MM.1S (cell line): Measurements from ENCODE around the gene ZFPL1.

ENCODE experiments used
- DNase-seq: peaks from one replicate; pipeline ENCODE4 v3.0.0-alpha.2; 2015
- H2AFZ ChIP-seq: fragments of 300-600 bp; sonication (generic); 2 replicates; pipeline ENCODE4 v1.6.0; 2016; ENCODE audit warnings: antibody characterized with exemption, low read length
- H3F3A ChIP-seq: fragments of 300-600 bp; sonication (generic); 2 replicates; pipeline ENCODE4 v1.6.1; 2016; ENCODE audit warnings: mild to moderate bottlenecking, antibody characterized with exemption, low read length, moderate library complexity, mixed read lengths; ENCODE audit not compliant: insufficient read depth
- H3K27ac ChIP-seq: fragments of 300-600 bp; sonication (generic); 2 replicates; pipeline ENCODE4 v1.5.1; 2016; ENCODE audit warnings: mild to moderate bottlenecking, low read length
- H3K27me3 ChIP-seq: fragments of 300-600 bp; sonication (generic); replicated peaks from 2 replicates; pipeline ENCODE4 v1.6.0; 2016; ENCODE audit warnings: low read length; ENCODE audit not compliant: insufficient read depth
- H3K36me3 ChIP-seq: fragments of 300-600 bp; sonication (generic); replicated peaks from 2 replicates; pipeline ENCODE4 v1.6.1; 2016; ENCODE audit warnings: mild to moderate bottlenecking, low read length, mixed read lengths; ENCODE audit not compliant: insufficient read depth
- H3K4me1 ChIP-seq: fragments of 300-600 bp; sonication (generic); 2 replicates; pipeline ENCODE4 v1.6.1; 2016; ENCODE audit warnings: low read length, mixed read lengths
- H3K4me2 ChIP-seq: fragments of 300-600 bp; sonication (generic); 2 replicates; pipeline ENCODE4 v1.6.0; 2016; ENCODE audit warnings: low read depth, low read length
- H3K4me3 ChIP-seq: fragments of 300-600 bp; sonication (generic); 2 replicates; pipeline ENCODE4 v1.5.1; 2016; ENCODE audit warnings: low read length, mixed read lengths
- H3K79me2 ChIP-seq: fragments of 300-600 bp; sonication (generic); 2 replicates; pipeline ENCODE4 v1.6.1; 2016; ENCODE audit warnings: mixed run types, low read length, mixed read lengths
- H3K9ac ChIP-seq: fragments of 300-600 bp; sonication (generic); 2 replicates; pipeline ENCODE4 v1.6.1; 2016; ENCODE audit warnings: low read length, mixed read lengths
- H3K9me2 ChIP-seq: fragments of 300-600 bp; sonication (generic); replicated peaks from 2 replicates; pipeline ENCODE4 v1.6.1; 2016; ENCODE audit warnings: mild to moderate bottlenecking, low read length, mixed read lengths; ENCODE audit not compliant: insufficient read depth
- H3K9me3 ChIP-seq: fragments of 300-600 bp; sonication (generic); replicated peaks from 2 replicates; pipeline ENCODE4 v1.6.1; 2016; ENCODE audit warnings: mild to moderate bottlenecking, low read length, mixed read lengths; ENCODE audit not compliant: insufficient read depth
- H4K20me1 ChIP-seq: fragments of 300-600 bp; sonication (generic); 2 replicates; pipeline ENCODE4 v1.6.1; 2016; ENCODE audit warnings: mild to moderate bottlenecking, low read length, moderate library complexity, mixed read lengths; ENCODE audit not compliant: insufficient read depth
- EZH2 ChIP-seq: fragments of 300-600 bp; sonication (generic); optimal IDR thresholded peaks from 2 replicates; pipeline ENCODE3; 2017; ENCODE audit warnings: low read depth, mild to moderate bottlenecking, antibody characterized with exemption, low read length, mixed read lengths
- EZH2phosphoT487 ChIP-seq: fragments of 300-600 bp; sonication (generic); IDR thresholded peaks from 2 replicates; pipeline ENCODE4 v1.6.1; 2018; ENCODE audit warnings: antibody characterized with exemption, low read length
- TF ChIP-seq, protein P1 (sequence below): fragments of 300-600 bp; sonication (generic); IDR thresholded peaks from 2 replicates; pipeline ENCODE4 v1.5.1; 2016; ENCODE audit warnings: antibody characterized with exemption, low read length, mixed read lengths

The ZFPL1 gene

DNA sequence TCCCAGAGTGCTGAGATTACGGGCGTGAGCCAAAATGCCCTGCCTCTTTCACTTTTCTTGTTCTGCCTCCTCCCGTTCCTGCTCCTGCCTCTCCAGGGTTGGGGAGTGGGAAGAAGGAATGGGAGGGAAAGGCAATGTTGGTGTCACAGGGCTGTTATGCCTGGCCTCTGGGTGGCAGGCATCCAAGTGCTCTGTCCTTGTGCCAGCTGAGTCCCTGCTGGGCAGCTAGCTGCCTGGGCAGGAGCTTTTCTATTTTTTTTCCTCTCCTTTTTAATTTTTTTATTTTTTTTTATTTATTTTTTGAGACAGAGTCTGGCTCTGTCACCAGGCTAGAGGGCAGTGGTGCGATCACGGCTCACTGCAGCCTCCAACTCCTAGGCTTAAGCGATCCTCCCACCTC lies 47.1 kb upstream of the ZFPL1 start:
- Histone ChIP-seq H3K9ac (no peak overlapping the region), H3K36me3 (no peaks in the 10 kb centered on the region), H3K4me2 (no peak overlapping the region), H3F3A (peaks cover 9% of the 10 kb centered on the region), H2AFZ (no peak overlapping the region), H3K79me2 (peaks cover 4% of the 10 kb centered on the region), H3K27me3 (no peaks in the 10 kb centered on the region), H3K4me3 (no peak overlapping the region), H3K27ac (no peak overlapping the region), H4K20me1 (no peaks in the 10 kb centered on the region), H3K4me1 (peaks cover 5% of the 10 kb centered on the region; the same call in 1 of the 2 replicates), H3K9me3 (no peaks in the 10 kb centered on the region), H3K9me2 (no peaks in the 10 kb centered on the region)
- DNase-seq, result no peak
- TF ChIP-seq, protein P1, sequence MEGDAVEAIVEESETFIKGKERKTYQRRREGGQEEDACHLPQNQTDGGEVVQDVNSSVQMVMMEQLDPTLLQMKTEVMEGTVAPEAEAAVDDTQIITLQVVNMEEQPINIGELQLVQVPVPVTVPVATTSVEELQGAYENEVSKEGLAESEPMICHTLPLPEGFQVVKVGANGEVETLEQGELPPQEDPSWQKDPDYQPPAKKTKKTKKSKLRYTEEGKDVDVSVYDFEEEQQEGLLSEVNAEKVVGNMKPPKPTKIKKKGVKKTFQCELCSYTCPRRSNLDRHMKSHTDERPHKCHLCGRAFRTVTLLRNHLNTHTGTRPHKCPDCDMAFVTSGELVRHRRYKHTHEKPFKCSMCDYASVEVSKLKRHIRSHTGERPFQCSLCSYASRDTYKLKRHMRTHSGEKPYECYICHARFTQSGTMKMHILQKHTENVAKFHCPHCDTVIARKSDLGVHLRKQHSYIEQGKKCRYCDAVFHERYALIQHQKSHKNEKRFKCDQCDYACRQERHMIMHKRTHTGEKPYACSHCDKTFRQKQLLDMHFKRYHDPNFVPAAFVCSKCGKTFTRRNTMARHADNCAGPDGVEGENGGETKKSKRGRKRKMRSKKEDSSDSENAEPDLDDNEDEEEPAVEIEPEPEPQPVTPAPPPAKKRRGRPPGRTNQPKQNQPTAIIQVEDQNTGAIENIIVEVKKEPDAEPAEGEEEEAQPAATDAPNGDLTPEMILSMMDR, result no peak
- TF ChIP-seq EZH2 (no peak), EZH2phosphoT487 (no peak)

DNA sequence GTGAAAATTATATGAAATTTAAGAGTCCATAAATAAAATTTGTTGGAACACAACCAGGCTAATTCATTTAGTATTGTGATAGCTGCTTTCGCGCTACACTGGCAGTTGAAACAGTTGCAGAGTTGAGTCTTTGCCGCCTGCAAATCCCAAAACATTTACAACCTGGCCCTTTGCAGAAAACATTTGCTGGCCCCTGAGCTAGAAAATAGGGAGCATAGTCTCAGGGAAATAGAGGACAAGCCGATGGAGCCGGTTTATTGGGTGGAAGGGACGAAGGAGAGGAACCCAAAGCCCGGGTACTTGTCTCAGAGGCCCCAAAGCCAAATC lies 43.5 kb upstream of the ZFPL1 start:
- H3K9ac ChIP-seq, result peak overlapping the region; percentile 82
- TF ChIP-seq EZH2phosphoT487 (no peak), EZH2 (no peak)
- TF ChIP-seq, protein P1, result no peak
- peaks cover 13% of the 10 kb centered on the region for H3K4me1 ChIP-seq
- peaks cover 39% of the 10 kb centered on the region for H3K79me2 ChIP-seq
- no peak for DNase-seq
- no peaks in the 10 kb centered on the region for H3K27me3 ChIP-seq
- H3K9me3 ChIP-seq, result no peaks in the 10 kb centered on the region
- H3K4me2 ChIP-seq, result peak overlapping the region; percentile 64
- H3K36me3 ChIP-seq, result no peaks in the 10 kb centered on the region
- H2AFZ ChIP-seq, result peak overlapping the region; percentile 59
- peak overlapping the region; percentile 76 for H3K4me3 ChIP-seq
- no peaks in the 10 kb centered on the region for H3K9me2 ChIP-seq
- no peaks in the 10 kb centered on the region for H4K20me1 ChIP-seq
- H3F3A ChIP-seq, result peaks cover 9% of the 10 kb centered on the region
- peak overlapping the region; percentile 94 for H3K27ac ChIP-seq

DNA sequence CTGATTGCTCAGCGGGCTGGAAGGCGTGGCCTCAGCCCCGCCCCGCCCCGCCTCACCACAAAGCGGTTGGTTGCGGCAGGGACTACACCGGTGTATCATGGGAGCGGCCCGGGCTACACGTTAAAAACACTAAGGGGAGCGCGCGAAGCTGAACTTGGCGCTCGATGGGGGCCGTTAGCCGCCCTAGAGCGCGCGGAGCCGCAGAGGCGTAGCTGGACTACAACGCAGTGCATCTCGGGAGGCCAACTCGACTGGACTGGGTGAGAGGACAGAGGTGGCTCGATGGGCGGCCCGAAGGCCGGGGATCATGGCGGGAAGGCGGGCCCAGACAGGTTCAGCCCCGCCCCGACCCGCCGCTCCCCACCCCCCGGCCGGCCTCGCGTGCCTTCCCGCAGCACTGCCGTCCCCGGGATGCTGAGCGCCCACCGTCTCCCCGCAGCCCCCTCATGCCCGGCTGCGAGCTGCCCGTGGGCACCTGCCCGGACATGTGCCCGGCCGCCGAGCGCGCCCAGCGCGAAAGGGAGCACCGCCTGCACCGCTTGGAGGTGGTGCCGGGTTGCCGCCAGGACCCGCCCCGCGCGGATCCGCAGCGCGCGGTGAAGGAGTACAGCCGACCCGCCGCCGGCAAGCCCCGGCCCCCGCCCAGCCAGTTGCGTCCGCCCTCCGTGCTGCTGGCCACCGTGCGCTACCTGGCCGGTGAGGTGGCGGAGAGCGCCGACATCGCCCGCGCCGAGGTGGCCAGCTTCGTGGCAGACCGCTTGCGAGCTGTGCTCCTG lies 43.0 kb upstream of the ZFPL1 start, which contains the start of gene SAC3D1:
Gene SAC3D1, plus strand, starts transcription at position 364 of the 776 bp plus-strand sequence. Its CDS starts 83 bp downstream, at position 447.
- peak within 1 kb of the TSS; percentile 76 for H3K4me3 ChIP-seq
- no peaks in the 10 kb centered on the region for H3K36me3 ChIP-seq
- DNase-seq, result peak; percentile 95
- H2AFZ ChIP-seq, result peak within 1 kb of the TSS; percentile 59
- H3K27me3 ChIP-seq, result no peaks in the 10 kb centered on the region
- peaks cover 42% of the 10 kb centered on the region for H3K79me2 ChIP-seq
- H4K20me1 ChIP-seq, result no peaks in the 10 kb centered on the region
- peaks cover 9% of the 10 kb centered on the region for H3F3A ChIP-seq
- peak within 1 kb of the TSS; percentile 64 for H3K4me2 ChIP-seq
- peaks cover 13% of the 10 kb centered on the region for H3K4me1 ChIP-seq
- H3K9me3 ChIP-seq, result no peaks in the 10 kb centered on the region
- peak within 1 kb of the TSS; percentile 82 for H3K9ac ChIP-seq
- peak within 1 kb of the TSS; percentile 94 for H3K27ac ChIP-seq
- TF ChIP-seq, protein P1, result no peak
- no peak for TF ChIP-seq EZH2phosphoT487
- TF ChIP-seq EZH2, result no peak
- no peaks in the 10 kb centered on the region for H3K9me2 ChIP-seq
